Psoas muscle (tissue), 8 donors: Measurements from ENCODE around the gene SEC14L3. TPM values are rescaled to one million over a fixed set of nuclear protein-coding genes. Genes with fewer than 3 reads are reported as not detected.

Experiments used
- ATAC-seq, 4 donors: fragments of 200-7000 bp; cut with Tn5 transposase; one replicate each; pipeline ENCODE4 v1.9.1; 2020; ENCODE audit warnings: moderate library complexity in 3 of 4, mild to moderate bottlenecking in 2 of 4
- DNase-seq, 2 donors: peaks; one replicate each; pipeline ENCODE4 v3.0.0-alpha.2; 2020
- H3K27ac ChIP-seq: fragments of 200-600 bp; one replicate; pipeline ENCODE4 v1.8.0; 2022
- H3K27me3 ChIP-seq, 3 donors: fragments of 200-600 bp in 1 of 3; one replicate each; pipeline versions ENCODE4 v1.6.1 to v1.8.0; 2013 to 2022; ENCODE audit warnings: low read length in 2 of 3, mild to moderate bottlenecking in 2 of 3, moderate library complexity in 1 of 3; ENCODE audit not compliant: insufficient read depth in 3 of 3
- H3K36me3 ChIP-seq, 2 donors: fragments of 200-600 bp in 1 of 2; one replicate each; pipeline versions ENCODE4 v1.6.1 to v1.8.0; 2013 to 2022; ENCODE audit warnings: low read depth in 1 of 2, mild to moderate bottlenecking in 1 of 2, moderate library complexity in 1 of 2; ENCODE audit not compliant: insufficient read depth in 1 of 2
- H3K4me1 ChIP-seq: fragments of 200-600 bp; one replicate; pipeline ENCODE4 v1.8.0; 2022
- H3K4me3 ChIP-seq: fragments of 200-600 bp; one replicate; pipeline ENCODE4 v1.8.0; 2022; ENCODE audit warnings: mild to moderate bottlenecking
- H3K9me3 ChIP-seq: fragments of 200-600 bp; one replicate; pipeline ENCODE4 v1.8.0; 2022
- WGBS, 3 donors: extraction: QIAGEN DNeasy Blood & Tissue Kit; methylation state at CpG; one replicate each; pipeline versions ENCODE4 v1.1.6 to v1.1.7; 2013; 5-methylcytosine and 5-hydroxymethylcytosine counted together
- intact Hi-C, 2 donors: fragments of 100-400 bp; cut with DNase I; formaldehyde crosslinking; loops; one replicate each; pipeline versions ENCODE4 v1.11.0 to v1.14.2; 2022
- polyA plus RNA-seq, 3 donors: library from polyadenylated mRNA; stranded (reverse); fragments of 200-250 nt; gene quantifications; one replicate each; pipeline ENCODE4 v1.2.3, GENCODE V29; 2013
- total RNA-seq, 4 donors: library from RNA; stranded (reverse); fragmentation: NEBNext Ultra II Directional in 2 of 4; extraction: Animal tissue kit (Norgen Biotek cat#: 25700) in 2 of 4; gene quantifications; one replicate each; pipeline versions ENCODE4 v1.2.1 to v1.2.4, GENCODE V29; 2021 to 2023
- TF ChIP-seq, protein P1 (sequence below): fragments of 200-600 bp; IDR thresholded peaks from one replicate; pipeline ENCODE4 v1.8.0; 2022; ENCODE audit warnings: antibody characterized with exemption
- donor health status: healthy with polysubstance abuse.
- donor health status: DM: no; HTN: no; CAD: no; lungs with moderate emphysema.
- donor health status: Bipolar disorder and iron deficiency.
- donor health status: healthy.
- donor health status: DM: yes; HTN: yes; CAD: no.
- donor health status: DM: no; HTN: no; CAD: no.
- donor health status: DM: no; HTN: no; CAD: no.
- donor health status: DM: yes; HTN: yes; CAD: no.

SEC14L3 gene
- total and polyA plus RNA-seq, 7 donors: 0.04 TPM; not detected in 6

- ATAC-seq (peak; percentile 86 to 93 (median 91)), DNase-seq (peak; percentile 44 to 65)
- Histone ChIP-seq H3K36me3 (no peaks in the 10 kb centered on the region), H3K9me3 (no peaks in the 10 kb centered on the region), H3K4me3 (no peak overlapping the region), H3K27me3 (peaks cover 0 to 6% (median 0%) of the 10 kb centered on the region in 3 donors), H3K4me1 (no peaks in the 10 kb centered on the region), H3K27ac (no peak overlapping the region)
- intact Hi-C loops: loop anchor here (1.0 to 10.0 kb wide), 3 partner anchors 94 to 221 kb away; partner anchors contain the start of gene OSM (in 1 of the 2)
- TF ChIP-seq, protein P1, sequence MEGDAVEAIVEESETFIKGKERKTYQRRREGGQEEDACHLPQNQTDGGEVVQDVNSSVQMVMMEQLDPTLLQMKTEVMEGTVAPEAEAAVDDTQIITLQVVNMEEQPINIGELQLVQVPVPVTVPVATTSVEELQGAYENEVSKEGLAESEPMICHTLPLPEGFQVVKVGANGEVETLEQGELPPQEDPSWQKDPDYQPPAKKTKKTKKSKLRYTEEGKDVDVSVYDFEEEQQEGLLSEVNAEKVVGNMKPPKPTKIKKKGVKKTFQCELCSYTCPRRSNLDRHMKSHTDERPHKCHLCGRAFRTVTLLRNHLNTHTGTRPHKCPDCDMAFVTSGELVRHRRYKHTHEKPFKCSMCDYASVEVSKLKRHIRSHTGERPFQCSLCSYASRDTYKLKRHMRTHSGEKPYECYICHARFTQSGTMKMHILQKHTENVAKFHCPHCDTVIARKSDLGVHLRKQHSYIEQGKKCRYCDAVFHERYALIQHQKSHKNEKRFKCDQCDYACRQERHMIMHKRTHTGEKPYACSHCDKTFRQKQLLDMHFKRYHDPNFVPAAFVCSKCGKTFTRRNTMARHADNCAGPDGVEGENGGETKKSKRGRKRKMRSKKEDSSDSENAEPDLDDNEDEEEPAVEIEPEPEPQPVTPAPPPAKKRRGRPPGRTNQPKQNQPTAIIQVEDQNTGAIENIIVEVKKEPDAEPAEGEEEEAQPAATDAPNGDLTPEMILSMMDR: peak; percentile 96
- WGBS, 3 donors: 24 to 32% (median 26%) methylated on average over 17 to 18 of the region's 18 CpGs
Observed at GRCh38 chr22:30485362-30485988, 13.7 kb upstream of the SEC14L3 start.

GRCh38 chr22:30483169-30483568, 11.4 kb upstream of the SEC14L3 start:
- TF ChIP-seq, protein P1: no peak

DNA sequence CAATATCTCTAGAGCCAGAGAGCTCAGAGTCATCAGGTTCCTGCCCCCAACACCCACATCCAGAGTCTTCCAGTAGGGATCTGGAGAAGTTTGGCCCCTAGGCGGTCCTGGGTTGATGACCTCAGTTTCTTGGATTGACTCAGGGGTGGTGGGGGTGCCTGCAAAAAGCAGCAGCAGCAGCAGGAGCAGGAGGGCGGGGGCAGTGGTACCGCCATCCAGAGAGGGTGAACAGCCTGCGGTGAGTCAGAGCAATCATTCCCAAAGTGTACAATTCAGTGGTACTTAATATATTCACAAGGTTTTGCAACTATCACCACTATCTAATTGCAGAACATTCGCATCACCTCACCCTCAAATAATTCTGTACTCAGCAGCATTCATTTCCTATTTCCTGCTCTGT, 9.9 kb upstream of the SEC14L3 start:
- no peak overlapping the region for H3K27ac ChIP-seq
- H3K27me3 ChIP-seq: peaks cover 0 to 5% (median 3%) of the 10 kb centered on the region in 3 donors
- intact Hi-C loops: loop anchor here (2.0 to 10.0 kb wide), 2 partner anchors 29 to 217 kb away; partner anchors contain the start of gene OSM (in 1 of the 2)
- 79 to 83% (median 82%) methylated on average over 5 of the region's 5 CpGs for WGBS, 3 donors
- no peak for DNase-seq
- TF ChIP-seq, protein P1: no peak
- no peaks in the 10 kb centered on the region for H3K4me1 ChIP-seq
- no peaks in the 10 kb centered on the region for H3K9me3 ChIP-seq
- no peaks in the 10 kb centered on the region for H3K36me3 ChIP-seq
- H3K4me3 ChIP-seq: no peak overlapping the region
- no peak for ATAC-seq

More at GRCh38 chr22:30483169-30483568, 11.4 kb upstream of the SEC14L3 start:
- no peaks in the 10 kb centered on the region for H3K9me3 ChIP-seq
- H3K27ac ChIP-seq: no peak overlapping the region
- intact Hi-C loops: loop anchor here (2.0 to 10.0 kb wide), 2 partner anchors 30 to 218 kb away; partner anchors contain the start of gene OSM (in 1 of the 2)
- H3K36me3 ChIP-seq: no peaks in the 10 kb centered on the region
- H3K4me3 ChIP-seq: no peak overlapping the region
- 75 to 84% (median 83%) methylated on average over 1 of the region's 1 CpG for WGBS, 3 donors
- ATAC-seq (no peak), DNase-seq (no peak)
- H3K27me3 ChIP-seq: peaks cover 0 to 6% (median 0%) of the 10 kb centered on the region in 3 donors
- H3K4me1 ChIP-seq: no peaks in the 10 kb centered on the region

- intact Hi-C loops: loop anchor here in 1 of 2 donors (10.0 kb wide), 1 partner anchor 215 kb away; the partner anchor contains the start of gene OSM
- no peaks in the 10 kb centered on the region for H3K9me3 ChIP-seq
- H3K4me3 ChIP-seq: no peak overlapping the region
- H3K4me1 ChIP-seq: no peaks in the 10 kb centered on the region
- DNase-seq (no peak), ATAC-seq (no peak)
- H3K27me3 ChIP-seq: peaks cover 0 to 5% (median 3%) of the 10 kb centered on the region in 3 donors
- TF ChIP-seq, protein P1: no peak
- no peaks in the 10 kb centered on the region for H3K36me3 ChIP-seq
- H3K27ac ChIP-seq: no peak overlapping the region
- 65 to 79% (median 76%) methylated on average over 2 of the region's 2 CpGs for WGBS, 3 donors
Observed at GRCh38 chr22:30479981-30480380, 8.2 kb upstream of the SEC14L3 start.
